Measurements from ENCODE around the gene ZNF135.

Gene ZNF135

GRCh38 chr19:58086825-58087710 lies 28.0 kb downstream of the ZNF135 start:
- Histone ChIP-seq H3K4me3 (no peak overlapping the region), H3K27ac (no peak overlapping the region)

- no peak overlapping the region for H3K27ac ChIP-seq
- no peak overlapping the region for H3K4me3 ChIP-seq
Measured at GRCh38 chr19:58088521-58089052, 29.5 kb downstream of the ZNF135 start.

- Histone ChIP-seq H3K27ac (no peak overlapping the region), H3K4me3 (no peak overlapping the region)
Measured at GRCh38 chr19:58089846-58090245, 30.8 kb downstream of the ZNF135 start.

GRCh38 chr19:58091251-58091995 lies 32.3 kb downstream of the ZNF135 start:
- no peak overlapping the region for H3K27ac ChIP-seq

GRCh38 chr19:58093071-58093470 lies 34.0 kb downstream of the ZNF135 start:
- H3K4me3 ChIP-seq = no peak overlapping the region
- no peak overlapping the region for H3K27ac ChIP-seq

More at GRCh38 chr19:58091251-58091995, 32.3 kb downstream of the ZNF135 start:
- H3K4me3 ChIP-seq = no peak overlapping the region

- H3K27ac ChIP-seq = no peak overlapping the region
- no peak overlapping the region for H3K4me3 ChIP-seq
Measured at GRCh38 chr19:58095328-58095727, 36.2 kb downstream of the ZNF135 start.

- Histone ChIP-seq H3K4me3 (peak overlapping the region in 2 of 7 experiments; percentile 65 to 75), H3K27ac (peak overlapping the region in 3 of 21 experiments; percentile 95 to 97 (median 97))
Measured at GRCh38 chr19:58096884-58097283, 37.8 kb downstream of the ZNF135 start.

GRCh38 chr19:58097349-58097748 lies 38.3 kb downstream of the ZNF135 start:
- peak overlapping the region in 13 of 21 experiments; percentile 63 to 98 (median 96) for H3K27ac ChIP-seq

DNA sequence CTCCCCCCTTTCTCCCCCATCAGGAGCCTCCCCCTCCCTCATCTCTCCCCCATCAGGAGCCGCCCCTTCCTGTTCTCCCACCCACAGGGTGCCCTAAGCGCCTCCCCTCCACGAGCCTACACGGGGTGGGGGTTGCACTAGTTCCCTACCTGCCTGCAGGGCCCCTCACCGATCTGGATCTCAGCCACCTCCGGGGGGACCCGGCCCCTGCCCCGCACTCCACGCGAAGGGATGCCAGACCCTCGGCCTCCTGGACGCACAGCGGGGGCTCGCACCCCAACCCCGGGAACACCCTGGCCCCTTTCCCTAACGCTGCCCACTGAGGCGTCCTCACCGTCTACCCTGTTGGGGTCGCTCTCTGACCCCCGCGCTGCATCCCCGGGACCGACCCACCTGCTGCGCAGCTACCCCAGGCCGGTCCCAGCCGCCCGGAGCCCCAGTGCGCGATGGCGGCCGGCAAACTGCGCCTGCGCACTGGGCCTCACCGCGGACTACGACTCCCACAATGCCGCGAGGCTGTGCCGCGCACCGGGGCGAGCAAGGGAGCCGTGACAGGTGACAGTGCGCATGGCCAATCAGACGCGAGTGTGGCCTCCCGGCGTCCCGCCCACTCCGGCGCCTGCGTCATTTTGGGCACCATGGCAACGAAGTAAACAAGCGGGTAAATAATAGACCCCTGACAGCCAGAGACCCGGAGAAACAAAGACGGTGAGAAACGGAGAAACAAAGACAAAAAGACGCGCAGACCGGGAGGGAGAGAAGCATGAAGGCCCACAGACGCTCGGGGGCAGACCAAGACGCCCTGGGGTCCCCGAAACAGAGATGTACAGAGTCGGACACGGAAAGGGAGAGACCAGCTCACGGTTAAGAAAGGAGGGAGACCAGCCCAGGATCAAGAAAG lies 38.9 kb downstream of the ZNF135 start, which contains the start of gene ZSCAN18:
Gene ZSCAN18, minus strand, starts transcription at position 451 of the 901 bp plus-strand sequence. CDS start 7,964 bp downstream, outside the sequence.
- Histone ChIP-seq H3K4me3 (peak within 1 kb of the TSS; percentile 41 to 79 (median 75)), H3K27ac (peak within 1 kb of the TSS; percentile 30 to 98 (median 85))

More at GRCh38 chr19:58097349-58097748, 38.3 kb downstream of the ZNF135 start:
- peak overlapping the region; percentile 41 to 79 (median 75) for H3K4me3 ChIP-seq

DNA sequence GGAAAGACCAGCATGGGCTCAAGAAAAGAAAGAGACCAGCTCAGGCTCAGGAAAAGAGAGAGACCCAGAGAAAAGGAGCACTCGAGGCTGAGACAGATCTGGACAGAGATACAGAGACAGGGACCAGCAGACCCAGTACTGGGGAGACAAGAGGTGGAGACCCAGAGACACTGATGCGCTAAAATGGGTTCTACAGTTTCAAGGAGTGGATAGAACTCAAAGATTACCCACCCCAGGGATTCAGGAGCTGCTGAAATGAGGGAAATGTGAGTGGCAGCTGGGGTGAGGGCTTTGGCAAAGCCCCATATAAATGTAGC lies 39.6 kb downstream of the ZNF135 start:
- Histone ChIP-seq H3K27ac (peak overlapping the region; percentile 19 to 98 (median 85)), H3K4me3 (peak overlapping the region; percentile 41 to 79 (median 75))

DNA sequence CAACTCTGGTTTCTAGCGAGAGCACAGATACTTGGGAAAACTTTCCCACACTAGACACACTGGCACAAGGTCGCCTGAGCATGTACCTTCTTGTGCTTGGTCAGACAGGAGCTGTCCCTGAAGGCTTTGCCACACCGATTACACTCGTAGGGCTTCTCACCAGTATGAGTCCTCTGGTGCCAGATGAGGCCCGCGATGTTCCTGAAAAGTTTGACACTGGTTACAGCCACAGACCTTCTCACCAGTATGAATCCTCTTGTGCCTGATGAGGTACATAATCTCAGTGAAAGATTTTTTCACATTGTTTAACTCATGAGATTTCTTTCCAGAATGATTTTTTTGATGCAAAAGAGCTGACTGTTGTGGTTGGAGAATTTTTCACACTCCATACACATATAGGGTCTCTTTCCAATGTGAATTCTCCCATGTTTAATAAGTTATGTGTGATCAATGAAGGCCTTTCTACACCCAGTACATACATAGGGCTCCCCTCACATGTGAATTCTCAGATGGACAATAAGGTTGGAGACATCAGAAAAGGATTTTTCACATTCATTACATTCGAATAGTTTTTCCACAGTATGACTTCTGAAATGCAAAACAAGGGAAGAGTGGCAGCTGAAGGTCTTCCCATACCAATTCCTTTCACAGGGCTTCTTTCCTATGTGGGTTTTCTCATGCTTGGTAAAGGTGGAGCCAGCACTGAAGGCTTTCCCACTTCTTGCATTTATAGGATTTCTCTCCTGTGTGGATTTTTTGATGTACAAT lies 48.9 kb downstream of the ZNF135 start:
- H3K27ac ChIP-seq = no peak overlapping the region
- H3K4me3 ChIP-seq = no peak overlapping the region

- no peak overlapping the region for H3K4me3 ChIP-seq
Measured at GRCh38 chr19:58108546-58108817, 49.4 kb downstream of the ZNF135 start.

GRCh38 chr19:58117841-58118575 lies 58.9 kb downstream of the ZNF135 start:
- no peak overlapping the region for H3K4me3 ChIP-seq
- no peak overlapping the region for H3K27ac ChIP-seq

More at GRCh38 chr19:58108546-58108817, 49.4 kb downstream of the ZNF135 start:
- no peak overlapping the region for H3K27ac ChIP-seq

GRCh38 chr19:58118979-58119733 lies 60.1 kb downstream of the ZNF135 start:
- Histone ChIP-seq H3K4me3 (no peak overlapping the region), H3K27ac (no peak overlapping the region)

Measured in skin epidermis (tissue), 12 donors.